NT2/D1 (cell line): Measurements from ENCODE around the gene C17orf67.

Experiments
- DNase-seq: peaks from one replicate; pipeline ENCODE4 v3.0.0-alpha.2; 2011; ENCODE audit warnings: low read depth, low spot score
- H3K27me3 ChIP-seq: 2 replicates; pipeline ENCODE4 v1.6.0; 2011; ENCODE audit warnings: mild to moderate bottlenecking; ENCODE audit not compliant: insufficient read length, insufficient read depth
- H3K36me3 ChIP-seq: 2 replicates; pipeline ENCODE4 v1.6.1; 2011; ENCODE audit warnings: mild to moderate bottlenecking, low read length, mixed read lengths; ENCODE audit not compliant: insufficient read depth, insufficient read length
- H3K4me1 ChIP-seq: 2 replicates; pipeline ENCODE4 v1.5.1; 2011; ENCODE audit not compliant: insufficient read depth, insufficient read length
- H3K4me3 ChIP-seq: 2 replicates; pipeline ENCODE4 v1.5.1; 2011; ENCODE audit warnings: low read depth; ENCODE audit not compliant: insufficient read length
- H3K9ac ChIP-seq: 2 replicates; pipeline ENCODE4 v1.6.0; 2011; ENCODE audit warnings: low read depth; ENCODE audit not compliant: insufficient read length
- H3K9me3 ChIP-seq: 2 replicates; pipeline ENCODE4 v1.5.1; 2011; ENCODE audit warnings: mild to moderate bottlenecking, low read length; ENCODE audit not compliant: insufficient read depth
- SUZ12 ChIP-seq: IDR thresholded peaks from 2 replicates; pipeline ENCODE4 v1.6.1; 2011; ENCODE audit not compliant: insufficient read length, insufficient read depth; ENCODE audit errors: extremely low read depth
- YY1 ChIP-seq: IDR thresholded peaks from 2 replicates; pipeline ENCODE4 v1.6.1; 2011; ENCODE audit not compliant: insufficient read length, insufficient read depth
- ZNF274 ChIP-seq: IDR thresholded peaks from 2 replicates; pipeline ENCODE4 v1.6.1; 2011; ENCODE audit warnings: mild to moderate bottlenecking, low read depth, low read length

C17orf67 gene

GRCh38 chr17:56815711-56816110 is 18.0 kb downstream of the C17orf67 start:
- DNase-seq: no peak
- no peak for TF ChIP-seq ZNF274
- Histone ChIP-seq H3K9me3 (no peaks in the 10 kb centered on the region), H3K4me3 (no peak overlapping the region), H3K9ac (no peak overlapping the region), H3K27me3 (no peaks in the 10 kb centered on the region), H3K36me3 (no peaks in the 10 kb centered on the region), H3K4me1 (peaks cover 5% of the 10 kb centered on the region)

- Histone ChIP-seq H3K9ac (no peak overlapping the region), H3K4me1 (peaks cover 5% of the 10 kb centered on the region), H3K36me3 (no peaks in the 10 kb centered on the region), H3K9me3 (no peaks in the 10 kb centered on the region), H3K4me3 (no peak overlapping the region), H3K27me3 (no peaks in the 10 kb centered on the region)
- no peak for TF ChIP-seq YY1
- no peak for TF ChIP-seq SUZ12
- TF ChIP-seq ZNF274: no peak
- no peak for DNase-seq
Measured at GRCh38 chr17:56812901-56813388, 20.8 kb downstream of the C17orf67 start.

- H3K9me3 ChIP-seq: no peaks in the 10 kb centered on the region
- no peak for DNase-seq
- H3K4me1 ChIP-seq: peaks cover 5% of the 10 kb centered on the region
Measured at GRCh38 chr17:56810891-56811775, 22.6 kb downstream of the C17orf67 start.

GRCh38 chr17:56810343-56810742 is 23.4 kb downstream of the C17orf67 start:
- no peak overlapping the region for H3K9ac ChIP-seq
- TF ChIP-seq ZNF274: no peak
- no peak for TF ChIP-seq SUZ12
- no peak for TF ChIP-seq YY1
- no peak overlapping the region for H3K4me3 ChIP-seq
- no peaks in the 10 kb centered on the region for H3K27me3 ChIP-seq
- DNase-seq: no peak
- peaks cover 5% of the 10 kb centered on the region for H3K4me1 ChIP-seq
- H3K9me3 ChIP-seq: no peaks in the 10 kb centered on the region
- H3K36me3 ChIP-seq: no peaks in the 10 kb centered on the region

More at GRCh38 chr17:56810891-56811775, 22.6 kb downstream of the C17orf67 start:
- TF ChIP-seq SUZ12 (no peak), YY1 (no peak), ZNF274 (no peak)
- Histone ChIP-seq H3K4me3 (no peak overlapping the region), H3K9ac (no peak overlapping the region), H3K36me3 (no peaks in the 10 kb centered on the region), H3K27me3 (no peaks in the 10 kb centered on the region)

GRCh38 chr17:56809820-56810179 is 23.9 kb downstream of the C17orf67 start:
- no peak for DNase-seq
- H3K9ac ChIP-seq: no peak overlapping the region
- no peaks in the 10 kb centered on the region for H3K27me3 ChIP-seq
- no peaks in the 10 kb centered on the region for H3K9me3 ChIP-seq
- H3K36me3 ChIP-seq: no peaks in the 10 kb centered on the region
- H3K4me3 ChIP-seq: no peak overlapping the region
- peaks cover 5% of the 10 kb centered on the region for H3K4me1 ChIP-seq
- no peak for TF ChIP-seq SUZ12
- TF ChIP-seq ZNF274: no peak
- no peak for TF ChIP-seq YY1

- Histone ChIP-seq H3K4me3 (no peak overlapping the region), H3K9me3 (no peaks in the 10 kb centered on the region), H3K9ac (no peak overlapping the region), H3K36me3 (no peaks in the 10 kb centered on the region), H3K4me1 (peaks cover 5% of the 10 kb centered on the region), H3K27me3 (no peaks in the 10 kb centered on the region)
- no peak for TF ChIP-seq YY1
- TF ChIP-seq ZNF274: no peak
- no peak for TF ChIP-seq SUZ12
- DNase-seq: no peak
Measured at GRCh38 chr17:56809106-56809819, 24.5 kb downstream of the C17orf67 start.

GRCh38 chr17:56808503-56808902 is 25.2 kb downstream of the C17orf67 start:
- Histone ChIP-seq H3K9ac (no peak overlapping the region), H3K4me3 (no peak overlapping the region), H3K27me3 (no peaks in the 10 kb centered on the region), H3K4me1 (peaks cover 5% of the 10 kb centered on the region), H3K9me3 (no peaks in the 10 kb centered on the region), H3K36me3 (no peaks in the 10 kb centered on the region)
- no peak for TF ChIP-seq YY1
- TF ChIP-seq SUZ12: no peak
- no peak for TF ChIP-seq ZNF274
- no peak for DNase-seq
